HG03045 (cell line): ENCODE data around the gene A3GALT2.

Source experiments
- ATAC-seq: cut with Tn5 transposase; IDR thresholded peaks from one replicate; pipeline ENCODE4 v1.9.1; 2021; ENCODE audit warnings: mild to moderate bottlenecking, moderate library complexity; ENCODE audit not compliant: unreplicated experiment

Gene A3GALT2

DNA sequence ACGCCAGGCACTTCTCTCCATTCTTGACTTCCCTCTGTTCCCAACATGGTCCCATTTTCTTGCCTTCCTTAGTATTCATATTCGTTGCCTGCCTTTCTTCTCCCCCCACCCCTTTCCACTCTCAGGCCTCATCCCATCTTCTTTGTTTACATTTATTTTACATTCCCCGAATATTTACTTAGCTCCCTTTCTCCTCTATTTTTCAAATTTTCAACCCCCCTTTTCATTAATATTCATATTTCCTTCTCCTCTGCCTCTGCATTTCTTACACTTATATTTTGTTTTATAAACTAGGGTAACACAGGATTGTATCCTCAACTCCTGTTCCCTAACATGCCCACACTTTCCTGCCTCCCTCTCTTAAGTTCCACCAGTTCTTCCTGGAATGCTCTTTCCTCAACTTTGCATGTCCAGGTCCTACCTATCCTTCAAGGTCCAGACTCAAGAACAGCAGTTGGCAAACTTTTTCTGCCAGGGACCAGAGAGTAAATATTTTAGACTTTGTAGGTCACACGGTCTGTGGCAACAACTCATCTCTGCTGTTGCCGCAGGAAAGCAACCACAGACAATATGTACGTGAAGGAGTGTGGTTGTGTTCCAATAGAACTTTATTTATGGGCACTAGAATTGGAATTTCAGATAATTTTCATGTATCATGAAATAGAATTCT is 29.8 kb upstream of the A3GALT2 start:
- ATAC-seq = no peak

DNA sequence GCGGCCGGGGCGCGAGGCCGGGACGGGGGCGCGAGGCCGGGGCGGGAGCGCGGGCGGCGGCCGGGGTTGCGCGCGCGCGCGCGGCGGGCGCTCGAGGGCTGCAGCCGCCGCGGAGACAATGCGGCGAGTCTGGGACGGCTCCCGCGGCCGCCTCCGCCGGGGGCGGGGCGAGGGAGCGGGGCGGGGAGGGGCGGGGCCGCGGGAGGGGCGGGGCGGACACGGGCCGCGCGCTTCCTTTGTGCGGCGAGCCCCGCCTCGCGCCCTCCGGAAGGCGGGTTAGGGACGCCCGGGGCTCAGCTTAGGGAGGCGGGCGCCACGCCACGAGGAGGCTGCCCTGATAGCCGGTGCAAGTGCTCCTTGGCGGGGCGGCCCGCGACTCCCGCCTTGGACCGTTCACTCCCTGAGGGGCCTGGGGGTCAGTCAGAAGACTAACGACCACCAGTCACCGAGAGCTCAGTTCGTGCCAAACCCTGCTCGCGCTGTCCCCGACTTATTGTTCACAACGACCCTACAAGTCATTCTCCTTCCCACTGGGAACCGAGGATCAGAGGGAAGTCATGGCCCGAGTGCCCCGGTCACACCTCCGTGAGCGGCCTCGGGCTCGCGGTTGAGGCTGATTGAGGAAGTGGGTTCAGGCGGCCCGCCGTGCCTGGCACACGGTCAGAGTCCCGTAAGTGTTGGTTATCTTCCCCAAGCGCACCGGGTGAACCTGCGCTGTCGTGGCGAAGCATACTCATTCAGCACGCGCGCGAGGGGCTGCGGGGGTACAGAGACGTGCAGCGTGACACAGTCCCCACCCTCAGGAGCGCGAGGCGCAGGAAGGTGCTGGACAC is 29.1 kb upstream of the A3GALT2 start:
- peak; percentile 86 for ATAC-seq

DNA sequence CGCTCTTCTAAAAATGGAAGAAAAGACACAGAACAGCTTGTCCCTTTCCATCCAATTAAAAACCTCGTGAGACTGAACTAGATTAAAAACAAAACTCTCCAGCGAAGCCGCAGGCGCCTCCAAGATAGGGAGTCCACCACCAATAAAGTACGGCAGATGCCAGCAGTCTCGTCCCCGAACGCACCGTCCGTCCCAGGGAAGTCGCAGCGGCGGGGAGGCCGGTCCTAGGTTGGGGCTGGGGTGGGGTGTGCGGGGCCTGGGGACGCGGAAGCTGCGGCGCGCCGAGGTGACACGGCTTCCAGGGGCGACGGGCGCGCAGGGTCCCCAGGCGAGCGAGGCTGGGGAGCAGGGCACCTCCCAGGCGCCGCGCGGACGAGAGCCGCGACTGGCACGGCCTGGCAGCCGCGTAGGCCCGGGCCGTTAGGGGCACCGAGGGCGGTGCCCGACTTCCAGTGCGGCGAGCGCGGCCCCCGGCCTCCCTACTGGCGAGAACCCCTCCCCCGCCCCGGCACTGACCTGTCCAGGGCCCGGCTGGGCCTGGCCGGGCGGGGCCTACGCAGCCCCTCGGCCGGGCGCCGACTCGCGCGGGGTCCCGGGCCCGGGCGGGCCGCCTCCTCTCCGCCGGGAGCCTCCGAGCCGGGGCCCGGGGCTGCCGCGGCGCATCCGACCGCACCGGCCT is 28.3 kb upstream of the A3GALT2 start:
- peak; percentile 37 for ATAC-seq

DNA sequence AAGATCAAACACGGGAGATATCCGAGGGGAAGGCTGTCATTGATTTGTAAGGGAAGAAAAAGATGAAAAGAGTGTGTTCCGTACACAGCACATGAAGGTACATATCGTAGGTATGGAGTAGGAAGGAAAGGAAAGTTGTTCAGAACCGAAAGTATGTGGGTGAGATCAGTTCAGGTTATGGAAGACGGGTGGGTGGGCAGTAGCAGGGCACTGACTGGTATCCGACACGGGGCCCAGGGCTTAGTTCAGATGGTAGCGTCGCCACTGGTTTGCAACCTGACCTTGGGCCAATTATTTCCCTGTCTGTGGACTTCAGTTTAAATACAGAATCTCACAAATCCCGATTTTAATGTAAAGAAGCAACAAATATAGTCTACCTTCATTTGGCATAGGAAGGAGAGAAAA is 27.8 kb upstream of the A3GALT2 start:
- no peak for ATAC-seq

DNA sequence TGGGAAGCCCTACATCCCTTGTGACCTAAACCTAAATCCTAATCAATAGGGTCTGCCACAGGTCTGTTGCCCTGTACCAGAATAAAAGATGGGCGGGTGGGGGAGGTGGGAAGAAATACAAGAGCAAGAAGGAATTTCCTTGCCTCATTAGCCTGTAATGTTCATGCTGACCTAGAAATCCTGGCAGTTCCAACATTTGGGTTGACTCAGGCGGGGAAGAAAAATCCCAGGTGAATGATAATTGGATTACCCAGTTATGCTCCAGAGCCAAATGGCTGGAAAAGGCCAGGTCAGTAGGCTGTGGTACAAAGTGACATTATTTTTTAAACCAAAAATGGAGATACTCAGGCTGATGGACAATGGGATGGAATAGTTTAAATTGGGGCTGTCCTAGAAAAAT is 27.3 kb upstream of the A3GALT2 start:
- no peak for ATAC-seq

DNA sequence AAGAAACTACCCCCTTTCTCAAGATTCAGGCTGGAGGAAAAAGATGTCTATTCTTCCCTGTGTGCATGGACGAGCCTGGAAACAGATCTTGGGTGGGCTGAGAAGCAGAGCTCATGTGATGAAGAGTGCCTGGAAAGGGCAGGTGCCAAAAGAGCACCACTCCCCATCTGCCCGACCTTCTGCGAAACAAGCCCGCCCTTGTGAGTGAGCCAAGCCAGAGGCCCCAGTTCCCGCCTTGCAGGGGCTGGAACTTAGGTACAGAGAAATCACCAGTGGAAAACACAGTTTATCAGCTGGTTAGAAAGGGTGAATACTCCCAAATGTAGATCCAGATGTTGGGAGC is 26.7 kb upstream of the A3GALT2 start:
- no peak for ATAC-seq

DNA sequence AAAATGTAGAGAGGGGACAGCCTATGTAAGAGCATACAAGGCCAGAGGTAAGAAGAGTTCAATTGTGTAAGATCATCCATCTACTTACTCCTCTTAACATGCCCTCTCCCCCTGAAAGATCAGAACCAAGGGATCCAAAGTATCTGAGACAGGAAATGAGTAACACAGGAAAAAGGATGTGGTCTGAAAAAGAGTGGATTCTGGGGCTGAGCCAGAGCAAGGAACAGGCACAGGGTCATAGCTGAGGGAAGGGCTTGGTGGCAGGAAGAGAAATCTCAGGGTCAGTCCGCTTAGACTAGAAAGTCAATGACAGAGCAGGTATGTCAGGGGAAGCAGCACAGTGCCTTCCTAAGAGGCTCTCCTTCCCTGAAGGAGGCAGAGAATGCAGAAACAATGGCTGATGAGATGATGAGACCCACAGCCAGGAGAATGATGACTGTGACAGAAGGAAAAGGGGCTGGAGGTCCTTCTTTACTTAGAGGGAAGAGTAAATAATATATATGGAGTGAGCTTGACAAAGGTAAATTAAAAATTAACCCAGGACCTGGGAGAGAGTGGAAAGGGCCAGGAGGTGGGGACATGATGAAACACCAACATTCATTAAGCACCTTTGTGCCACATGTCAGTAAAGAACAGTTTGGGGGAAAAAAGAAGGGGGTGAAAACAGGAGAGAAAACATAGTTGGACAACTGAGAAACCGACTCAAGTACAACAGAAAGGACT is 26.2 kb upstream of the A3GALT2 start:
- ATAC-seq = no peak

DNA sequence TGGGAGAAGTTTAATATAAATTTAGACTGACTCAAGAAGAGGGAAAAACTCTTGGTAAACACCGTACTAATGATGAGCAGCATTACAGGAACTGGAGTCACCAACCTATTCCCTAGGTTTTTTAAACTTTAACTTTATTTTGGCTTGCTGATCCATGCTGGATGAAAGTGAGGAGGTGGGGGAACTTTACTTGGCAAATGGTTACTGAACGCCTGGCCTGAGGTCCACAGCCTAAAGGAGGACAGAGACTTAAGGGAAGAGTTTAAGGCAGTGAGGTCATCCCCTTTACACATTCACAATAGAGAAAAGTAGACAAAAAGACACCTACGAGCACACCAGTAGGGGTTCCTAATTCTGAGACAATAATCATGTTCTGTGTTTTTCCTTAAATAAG is 25.6 kb upstream of the A3GALT2 start:
- no peak for ATAC-seq

DNA sequence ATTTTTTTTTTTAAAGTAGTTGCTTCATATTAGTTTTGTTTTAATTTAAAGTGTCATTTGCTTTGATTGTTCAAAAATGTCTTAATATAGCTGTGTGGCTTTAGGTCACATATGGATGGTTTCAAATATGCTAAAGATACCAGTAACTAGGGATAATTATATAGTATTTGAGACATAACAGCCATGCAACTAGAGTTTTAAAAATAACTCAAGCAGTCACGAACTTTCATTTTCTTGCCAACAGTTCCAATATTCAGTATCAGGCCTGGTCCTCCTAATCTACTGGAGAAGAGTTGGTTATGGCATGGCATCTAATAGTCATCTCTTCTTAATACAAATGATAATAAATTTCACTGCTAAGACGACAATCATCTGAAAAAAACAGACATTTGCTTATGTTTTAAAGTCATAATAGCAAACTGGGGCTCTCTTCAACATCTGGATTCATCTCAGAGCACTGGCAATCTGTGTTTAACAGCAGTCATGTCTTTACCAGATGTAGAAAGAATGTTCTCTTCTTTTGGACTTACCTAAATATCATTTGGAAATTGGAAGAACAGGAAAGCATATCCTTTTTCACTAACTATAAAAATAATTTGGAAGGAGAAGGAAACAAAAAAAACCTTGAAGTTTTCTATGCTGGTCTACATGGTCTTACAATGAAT is 24.1 kb upstream of the A3GALT2 start:
- no peak for ATAC-seq

DNA sequence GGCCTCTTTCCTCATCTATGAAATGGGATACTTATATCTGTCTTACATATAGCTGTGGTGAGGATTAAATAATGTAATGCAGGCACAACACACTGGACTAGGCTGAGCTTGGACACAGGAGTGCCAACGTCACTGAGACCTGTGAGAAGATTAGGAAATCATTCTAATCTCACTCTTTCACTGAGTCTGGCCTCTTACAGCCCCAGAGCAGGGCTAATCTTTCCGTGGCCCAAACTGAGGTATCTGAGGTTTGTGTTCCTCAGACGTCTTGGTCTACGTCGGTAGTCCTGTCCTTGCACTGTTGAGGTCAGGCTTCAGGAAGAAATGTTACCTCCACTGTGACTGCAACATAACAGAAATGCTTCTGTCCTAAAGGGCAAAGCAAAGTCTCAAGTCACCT is 22.6 kb upstream of the A3GALT2 start:
- no peak for ATAC-seq

DNA sequence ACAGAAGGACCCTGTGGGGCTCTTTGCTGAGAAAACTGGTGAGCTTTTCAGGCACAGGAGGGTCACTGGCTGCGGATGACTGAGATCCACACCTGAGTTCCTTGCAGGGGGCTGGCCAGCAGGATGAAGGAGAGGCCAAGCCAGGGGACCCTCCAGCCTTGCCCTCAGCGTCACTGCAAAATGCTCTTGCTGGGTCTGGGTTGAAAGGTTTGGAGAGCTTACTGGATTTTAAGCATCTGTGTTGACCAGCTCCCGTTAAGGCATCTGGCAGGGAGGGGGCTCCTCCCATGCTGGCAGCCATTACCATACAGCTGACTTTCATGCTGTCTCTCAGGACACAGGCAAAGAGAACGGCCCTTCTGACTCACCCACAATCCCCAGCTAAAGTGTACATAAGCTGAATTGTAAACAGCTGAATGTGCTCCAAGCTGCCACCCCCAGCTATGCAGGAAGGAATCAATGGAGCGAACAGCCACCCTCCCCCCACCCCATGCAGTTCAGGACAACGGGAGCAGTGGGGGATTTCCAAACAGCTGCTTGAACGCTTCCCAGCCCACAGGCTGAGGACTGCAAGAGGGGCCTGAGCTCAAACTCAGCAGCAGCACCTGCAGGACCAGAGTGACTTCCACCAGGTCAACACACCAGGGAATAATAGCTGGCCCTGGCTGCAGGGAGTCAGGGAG is 21.3 kb upstream of the A3GALT2 start:
- no peak for ATAC-seq

DNA sequence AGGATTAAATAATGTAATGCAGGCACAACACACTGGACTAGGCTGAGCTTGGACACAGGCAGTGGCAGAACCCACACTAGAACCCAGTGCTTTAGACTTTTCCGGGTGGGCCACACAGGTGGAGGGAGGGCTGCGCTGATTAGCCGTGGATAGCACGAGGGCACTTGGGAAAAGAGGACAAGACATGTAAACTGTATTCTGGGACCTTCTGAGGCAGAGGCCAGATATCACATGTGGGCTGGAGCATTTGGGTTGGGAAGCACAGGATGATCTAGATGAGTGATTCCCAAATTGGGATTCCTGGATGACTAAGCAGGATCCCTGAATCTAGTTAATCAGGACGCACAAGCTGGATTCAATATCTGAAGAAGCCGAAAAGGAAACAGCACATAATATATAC is 20.3 kb upstream of the A3GALT2 start:
- ATAC-seq = no peak

DNA sequence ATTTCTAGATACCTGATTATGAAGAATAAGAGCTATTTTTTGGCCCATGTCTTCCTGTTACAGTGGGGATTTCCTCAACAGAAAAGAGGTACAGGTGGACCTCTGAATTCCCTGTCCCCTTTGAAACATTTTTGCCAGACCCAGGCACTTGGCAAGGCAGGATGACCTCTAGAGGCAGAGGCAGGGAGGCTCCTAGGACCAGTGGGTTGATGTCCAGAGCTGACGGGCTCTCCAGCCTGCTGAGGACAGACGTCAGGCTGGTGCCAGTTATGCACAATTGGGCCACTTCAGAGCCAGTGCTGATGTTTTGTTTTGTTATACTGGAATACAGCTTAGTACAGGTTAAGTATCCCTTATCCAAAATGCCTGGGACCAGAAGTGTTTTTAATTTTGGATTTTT is 18.5 kb upstream of the A3GALT2 start:
- no peak for ATAC-seq

DNA sequence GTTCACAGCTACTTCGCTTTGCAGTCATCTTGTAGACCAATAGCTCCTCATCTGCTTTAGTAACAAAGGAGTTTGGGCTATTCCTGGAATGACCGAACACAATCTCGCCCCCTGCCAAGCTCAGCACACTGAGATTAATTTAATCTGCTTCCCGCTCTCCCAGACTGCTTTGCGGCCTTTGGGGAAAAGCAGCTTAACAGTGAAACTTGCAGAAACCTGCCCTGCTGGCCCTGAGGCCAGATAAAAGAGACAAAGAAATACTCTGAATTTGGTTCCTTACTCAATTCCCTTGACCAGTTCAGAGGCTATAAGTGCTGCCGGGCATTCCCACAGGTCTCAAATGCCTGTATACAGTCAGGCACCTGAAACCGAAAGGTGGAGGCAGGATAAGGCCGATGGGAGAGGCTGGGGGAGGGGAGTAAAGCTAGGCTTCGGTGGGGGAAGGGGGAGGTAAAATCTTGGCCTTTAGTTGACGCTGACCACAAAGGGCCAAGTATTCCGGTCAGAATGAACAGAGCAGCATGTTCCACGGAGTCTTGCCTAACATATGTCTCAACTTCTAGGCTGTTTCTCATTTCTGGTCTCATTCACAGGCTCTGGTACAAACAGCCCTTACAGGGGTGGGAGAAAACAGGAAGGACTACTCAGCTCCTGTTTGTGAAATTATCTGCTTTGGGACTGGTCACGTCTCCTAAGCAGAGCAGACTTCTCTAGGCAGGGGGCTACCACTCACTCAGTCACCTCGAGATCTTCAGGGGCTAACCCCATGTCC is 17.7 kb upstream of the A3GALT2 start:
- ATAC-seq = no peak

DNA sequence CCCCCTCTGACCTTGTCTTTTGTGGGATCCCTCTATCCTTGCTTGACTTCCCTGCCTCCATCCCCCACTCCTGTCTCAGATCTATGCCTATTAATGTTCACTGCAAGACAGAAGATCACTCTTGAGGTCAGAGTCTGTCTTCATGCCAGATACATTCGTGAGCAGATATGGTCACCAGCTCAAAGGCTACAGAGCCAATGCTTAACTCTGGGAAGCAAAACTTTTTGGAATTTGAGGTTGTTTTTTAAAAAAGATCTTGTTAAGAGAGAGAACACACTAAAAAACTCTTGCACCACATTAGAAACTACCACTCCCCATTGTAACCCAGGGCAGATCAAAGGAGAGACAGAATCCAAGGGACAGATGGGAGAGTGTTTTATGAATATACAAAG is 17.1 kb upstream of the A3GALT2 start:
- no peak for ATAC-seq

DNA sequence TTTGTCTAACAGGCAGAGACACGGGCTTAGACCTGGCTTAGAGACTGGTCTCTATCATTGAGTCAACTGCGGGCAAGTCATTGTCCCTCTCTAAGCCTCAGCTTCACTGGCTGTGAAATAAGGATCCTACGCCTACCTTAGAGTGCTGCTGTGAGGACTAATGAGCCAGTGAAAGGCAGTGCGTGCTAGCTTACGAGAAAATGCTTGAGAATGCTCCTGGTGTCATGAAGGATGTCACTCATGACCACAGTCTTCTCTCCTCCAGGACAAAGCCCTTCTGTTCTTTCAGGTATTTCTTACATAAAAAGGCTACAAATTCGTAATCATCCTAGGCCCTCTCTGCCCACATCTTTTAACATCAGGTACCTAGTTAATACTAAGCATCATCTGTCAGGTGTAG is 16.5 kb upstream of the A3GALT2 start:
- ATAC-seq = no peak

DNA sequence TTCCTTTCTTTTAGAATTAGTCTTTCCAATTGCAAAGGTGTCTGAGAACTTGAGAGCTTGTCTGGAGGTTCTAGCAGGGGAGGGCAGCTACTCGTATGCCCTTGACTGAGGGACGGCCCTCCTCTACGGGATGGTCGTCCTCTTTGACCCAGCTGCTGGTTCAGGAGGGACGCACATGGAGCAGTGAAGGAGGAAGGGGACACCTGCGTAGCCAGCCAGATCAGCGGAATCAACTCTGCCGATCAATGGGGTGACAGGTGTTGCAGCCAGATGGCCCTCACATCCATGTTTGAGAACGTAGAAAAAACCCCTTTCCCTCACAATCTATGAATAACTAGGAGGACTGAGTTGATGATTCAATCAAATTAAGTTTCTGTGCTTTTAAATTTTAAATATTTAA is 15.7 kb upstream of the A3GALT2 start:
- ATAC-seq = no peak

DNA sequence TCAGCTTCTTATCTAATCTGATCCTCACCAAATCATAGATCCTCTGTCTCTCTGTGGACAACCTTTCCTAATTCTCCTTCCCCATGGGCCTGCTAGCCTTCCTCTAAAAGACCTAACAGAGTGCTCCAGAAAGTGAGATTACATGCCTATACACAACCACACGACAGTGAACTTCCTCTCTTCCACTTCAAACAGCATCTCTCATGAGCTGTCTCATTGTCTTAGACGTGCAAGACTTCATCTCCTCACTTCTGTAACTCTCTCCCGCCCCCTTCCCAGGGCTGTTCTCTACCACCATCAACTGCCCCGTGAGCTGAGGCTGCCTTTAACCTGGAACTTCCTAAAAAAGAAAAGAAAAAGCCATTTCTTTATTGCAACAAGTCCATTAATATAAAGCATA is 14.1 kb upstream of the A3GALT2 start:
- no peak for ATAC-seq

DNA sequence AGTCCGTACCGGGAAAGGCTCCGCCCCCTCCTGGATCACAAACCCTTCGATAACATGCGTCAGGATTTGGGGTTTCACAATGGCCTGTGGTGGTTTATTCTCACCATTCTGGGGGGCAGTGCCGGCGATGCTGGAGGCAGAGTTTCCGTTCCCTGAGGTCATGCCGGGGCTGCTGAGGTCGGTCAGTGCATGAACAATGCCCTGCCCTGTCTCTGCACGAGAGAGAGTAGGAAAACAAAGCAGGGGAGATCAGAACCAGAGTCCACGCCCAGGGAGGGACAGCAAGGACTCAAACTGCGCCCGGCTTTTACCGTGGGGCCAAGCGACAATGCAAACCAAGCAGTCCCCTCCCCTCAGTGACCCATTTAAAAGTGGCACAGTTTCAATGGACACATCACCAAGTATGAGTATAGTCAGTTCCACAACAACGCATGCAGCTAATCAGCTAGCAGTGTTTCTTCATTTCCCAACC is 13.2 kb upstream of the A3GALT2 start:
- no peak for ATAC-seq

DNA sequence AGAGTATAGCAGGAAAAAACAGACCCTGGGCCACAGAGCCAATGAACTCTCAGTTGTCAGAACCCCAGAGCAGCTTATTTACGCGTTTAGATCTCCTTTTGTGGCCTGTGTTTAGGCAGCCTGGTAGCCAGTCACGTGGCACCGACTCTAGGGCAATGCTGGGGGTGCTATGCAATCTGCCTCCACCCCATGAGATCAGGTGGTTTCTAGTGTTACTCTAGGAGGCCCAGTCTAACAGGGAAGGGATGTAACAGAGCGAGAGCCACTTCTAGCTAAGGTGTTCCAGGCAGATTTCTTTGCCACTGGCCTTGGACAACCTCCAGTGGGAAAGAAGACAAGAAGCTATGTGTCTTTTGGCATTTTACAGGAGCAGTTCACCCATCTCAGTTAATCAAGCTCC is 12.0 kb upstream of the A3GALT2 start:
- ATAC-seq = no peak
